HG03442 (cell line): Measurements from ENCODE around the gene BRCC3.

Experiments used
- ATAC-seq: cut with Tn5 transposase; IDR thresholded peaks from one replicate; pipeline ENCODE4 v1.9.1; 2021; ENCODE audit warnings: mild to moderate bottlenecking, moderate library complexity; ENCODE audit not compliant: unreplicated experiment

Gene BRCC3

DNA sequence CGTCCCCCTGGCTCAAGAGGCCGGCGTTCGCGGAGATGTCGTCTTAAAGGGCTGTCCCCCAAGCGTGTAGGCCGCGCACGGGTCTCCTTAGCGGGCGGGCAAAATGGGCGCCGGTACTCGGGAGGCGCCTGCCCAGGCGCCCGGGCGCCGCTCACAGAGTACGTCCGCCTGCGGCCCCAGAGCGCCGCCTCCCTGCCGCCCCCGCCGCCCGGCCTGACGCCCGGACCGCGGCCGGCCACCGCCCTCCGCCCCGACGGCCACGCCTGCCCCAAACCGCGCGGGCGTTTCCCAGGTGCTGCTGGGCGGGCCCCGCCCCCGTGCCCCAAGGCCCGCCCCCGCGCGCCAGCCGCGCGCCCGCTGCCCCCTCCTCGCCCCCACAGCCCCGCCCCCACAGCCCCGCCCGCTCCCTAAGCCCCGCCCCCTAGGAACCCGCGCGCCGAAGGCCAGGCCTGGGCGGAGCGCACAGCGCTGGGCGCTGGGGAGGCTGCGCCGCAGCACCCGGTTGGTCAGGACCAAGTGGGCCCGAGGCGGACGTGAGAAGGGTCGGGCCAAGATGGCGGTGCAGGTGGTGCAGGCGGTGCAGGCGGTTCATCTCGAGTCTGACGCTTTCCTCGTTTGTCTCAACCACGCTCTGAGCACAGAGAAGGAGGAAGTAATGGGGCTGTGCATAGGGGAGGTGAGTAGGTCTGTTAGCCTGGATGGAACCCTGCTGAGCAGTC lies at the start of gene BRCC3, which contains the start of the genes CMC4 and MTCP1:
TSS of gene BRCC3 (plus strand) at position 534 of the 719 bp plus-strand sequence. CDS start at position 554, 20 bp downstream.
TSS of gene CMC4 (minus strand) at position 162 of the 719 bp plus-strand sequence. CDS start 7,113 bp downstream, outside the sequence.
TSS of gene MTCP1 (minus strand) at position 162 of the 719 bp plus-strand sequence. CDS start 5,126 bp downstream, outside the sequence.
- peak; percentile 85 for ATAC-seq

DNA sequence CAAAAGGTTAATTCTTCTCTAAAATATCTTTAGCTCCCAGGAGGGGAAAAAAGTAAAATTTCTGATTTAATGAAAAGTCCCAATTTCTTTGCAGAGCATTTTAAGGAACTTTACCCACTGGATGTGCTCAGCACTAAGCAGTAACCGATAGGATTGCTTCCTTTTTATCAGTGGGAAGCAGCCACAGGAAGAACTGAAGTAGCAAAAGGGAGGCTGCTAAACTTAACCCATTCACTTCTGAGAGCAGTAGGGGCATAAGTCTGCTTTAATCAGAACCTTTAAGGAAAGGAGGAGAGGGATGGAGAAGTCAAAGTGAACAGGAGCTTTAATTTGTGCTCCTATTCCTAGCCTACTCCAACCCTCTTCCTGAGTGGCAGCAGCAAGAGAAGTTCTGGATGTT lies 48.7 kb upstream of the BRCC3 start, which contains the start of gene F8:
TSS of gene F8 (minus strand) at position 139 of the 400 bp plus-strand sequence. CDS start 171 bp downstream, outside the sequence.
- no peak for ATAC-seq

GRCh38 chrX:155023907-155024833 lies 47.1 kb upstream of the BRCC3 start:
- ATAC-seq = no peak

GRCh38 chrX:155026420-155026726 lies 44.9 kb upstream of the BRCC3 start:
- ATAC-seq = no peak

- peak; percentile 88 for ATAC-seq
These were observed 44.4 kb upstream of the BRCC3 start, which contains the start of gene FUNDC2 for GRCh38 chrX:155026727-155027508. FUNDC2 (plus strand) TSS chrX:155026844; CDS start chrX:155026939, 95 bp downstream.

DNA sequence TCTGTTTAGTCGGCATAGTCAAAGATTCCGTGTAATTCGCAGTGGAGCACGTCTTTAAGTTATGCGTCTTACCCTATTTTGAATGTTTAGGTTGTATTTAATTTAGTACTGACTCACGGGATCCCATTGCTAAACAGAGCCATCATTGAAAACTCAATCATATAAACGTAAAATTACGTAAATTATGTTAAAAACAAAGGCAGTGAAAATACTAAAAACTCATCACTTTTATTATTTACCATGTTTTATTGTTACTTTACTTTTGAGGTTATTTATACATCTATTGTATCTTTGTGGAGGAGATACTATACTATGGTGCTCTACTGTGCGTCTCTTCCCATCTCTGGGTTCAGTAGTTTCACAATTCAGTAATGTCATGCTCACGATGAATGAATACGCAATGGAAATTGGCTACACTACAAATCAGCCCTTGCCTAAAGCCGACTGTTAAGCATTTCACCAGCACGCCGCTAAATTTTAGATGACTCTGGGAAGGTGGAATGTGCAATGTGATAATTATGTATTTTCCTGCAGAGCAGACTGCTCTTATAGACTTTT lies 43.7 kb upstream of the BRCC3 start:
- no peak for ATAC-seq

- ATAC-seq = no peak
These were observed 43.2 kb upstream of the BRCC3 start for GRCh38 chrX:155028129-155028528.

- ATAC-seq = no peak
These were observed 42.4 kb upstream of the BRCC3 start for GRCh38 chrX:155028877-155029291.

GRCh38 chrX:155031657-155032056 lies 39.7 kb upstream of the BRCC3 start:
- ATAC-seq = no peak

- ATAC-seq = no peak
These were observed 35.6 kb upstream of the BRCC3 start for GRCh38 chrX:155035688-155036087.

GRCh38 chrX:155046129-155046810 lies 25.0 kb upstream of the BRCC3 start:
- no peak for ATAC-seq

- no peak for ATAC-seq
These were observed 24.3 kb upstream of the BRCC3 start for GRCh38 chrX:155046811-155047528.

GRCh38 chrX:155048977-155049619 lies 22.2 kb upstream of the BRCC3 start:
- no peak for ATAC-seq

- no peak for ATAC-seq
These were observed 18.4 kb upstream of the BRCC3 start for GRCh38 chrX:155052738-155053498.

DNA sequence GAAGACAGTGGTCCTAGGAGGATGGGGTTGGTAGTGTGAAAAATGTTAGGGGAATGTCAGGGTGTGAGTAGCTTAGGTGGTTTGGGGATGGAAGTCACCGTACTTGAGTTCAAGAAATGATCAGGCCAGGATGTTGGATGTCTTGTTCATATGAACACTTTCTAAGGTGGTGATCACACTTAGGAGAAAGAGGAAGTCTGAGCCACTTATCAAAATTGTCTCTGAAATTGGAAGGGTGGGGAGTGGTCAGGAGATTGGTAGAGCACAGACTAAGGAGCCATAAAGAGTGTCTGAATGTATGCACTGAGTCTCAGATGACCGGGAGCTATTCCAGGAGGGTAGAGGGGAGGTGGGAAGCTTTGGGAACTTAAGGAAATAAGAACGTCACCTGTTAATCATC lies 17.7 kb upstream of the BRCC3 start:
- ATAC-seq = no peak

- no peak for ATAC-seq
These were observed 17.1 kb upstream of the BRCC3 start for GRCh38 chrX:155054255-155054654.

- ATAC-seq = no peak
These were observed 15.8 kb upstream of the BRCC3 start for GRCh38 chrX:155055494-155055893.

DNA sequence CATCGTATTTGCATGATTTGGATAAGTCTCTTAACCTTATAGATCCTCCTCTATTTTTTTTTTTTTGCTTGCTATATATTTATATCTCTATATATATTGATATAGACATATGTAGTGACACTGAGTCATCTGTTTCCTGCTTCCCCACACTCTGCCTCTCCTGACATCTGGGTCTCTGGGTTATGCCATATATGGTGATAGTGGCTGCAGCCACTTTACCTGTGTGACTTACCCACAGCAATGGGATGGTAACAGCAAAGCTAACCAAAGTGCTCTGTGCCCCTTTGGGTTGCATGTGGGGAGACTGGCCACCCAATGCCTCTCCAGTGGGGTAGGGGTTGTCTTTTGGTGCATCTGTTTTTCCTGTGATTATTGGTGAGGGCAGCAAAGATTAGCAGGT lies 14.8 kb upstream of the BRCC3 start:
- no peak for ATAC-seq
